ENCODE data around the gene DELE1. TPM values are rescaled to one million over a fixed set of nuclear protein-coding genes. Genes with fewer than 3 reads are reported as not detected.

The DELE1 gene
- total and polyA plus RNA-seq, 8 donors = 27.7 to 45.6 (median 34.2) TPM

GRCh38 chr5:141878711-141879425, 44.8 kb upstream of the DELE1 start:
- 0% methylated on average over 31 to 40 of the region's 40 CpGs for WGBS, 2 donors
- intact Hi-C loops (cut with DNase I) = loop anchor here in 1 of 3 donors (2.0 kb wide), 1 partner anchor 178 kb away; no protein-coding TSS in a partner anchor
- Histone ChIP-seq H3K27me3 (peaks cover 0 to 5% (median 0%) of the 10 kb centered on the region in 4 donors), H3K9me3 (no peaks in the 10 kb centered on the region), H3K4me3 (peak overlapping the region; percentile 29 to 82 (median 57)), H3K27ac (peak overlapping the region; percentile 39 to 87 (median 76)), H3K36me3 (no peaks in the 10 kb centered on the region), H3K4me1 (peaks cover 6 to 17% (median 10%) of the 10 kb centered on the region in 3 donors)
- peak; percentile 93 to 99 (median 96) for TF ChIP-seq CTCF (IDR thresholded peaks at IDR 0.05)
- ATAC-seq = peak; percentile 73 to 80 (median 76)
- FAIRE-seq = peak; percentile 9
- peak; percentile 85 to 92 (median 90) for DNase-seq

- no peak for TF ChIP-seq CTCF (IDR thresholded peaks at IDR 0.05)
- Histone ChIP-seq H3K27me3 (peaks cover 0 to 5% (median under 1%) of the 10 kb centered on the region in 4 donors), H3K9me3 (no peaks in the 10 kb centered on the region), H3K4me1 (peaks cover 1 to 12% (median 5%) of the 10 kb centered on the region in 3 donors), H3K27ac (peak overlapping the region in 1 of 4 donors; percentile 4), H3K36me3 (no peaks in the 10 kb centered on the region), H3K4me3 (no peak overlapping the region)
- ATAC-seq = no peak
- FAIRE-seq = no peak
- DNase-seq = no peak
- intact Hi-C loops (cut with DNase I) = loop anchor here in 1 of 3 donors (2.0 kb wide), 1 partner anchor 179 kb away; no protein-coding TSS in a partner anchor
- 1 to 3% methylated on average over 2 of the region's 2 CpGs for WGBS, 2 donors
These were observed 44.3 kb upstream of the DELE1 start for GRCh38 chr5:141879426-141879759.

GRCh38 chr5:141879941-141880738, 43.5 kb upstream of the DELE1 start:
- Histone ChIP-seq H3K4me1 (peaks cover 0 to 4% (median 0%) of the 10 kb centered on the region in 3 donors), H3K4me3 (no peak overlapping the region), H3K9me3 (no peaks in the 10 kb centered on the region), H3K27me3 (peaks cover 0 to 8% (median 3%) of the 10 kb centered on the region in 4 donors), H3K27ac (no peak overlapping the region), H3K36me3 (no peaks in the 10 kb centered on the region)
- no peak for TF ChIP-seq CTCF (IDR thresholded peaks at IDR 0.05)
- FAIRE-seq (no peak), DNase-seq (no peak), ATAC-seq (no peak)
- intact Hi-C loops (cut with DNase I) = loop anchor here in 2 of 3 donors (2.0 to 10.0 kb wide), 4 partner anchors 65 to 179 kb away; partner anchors contain the start of gene PCDH12 (in 1 of the 2)
- WGBS, 2 donors = 38 to 40% methylated on average over 7 of the region's 7 CpGs

- no peaks in the 10 kb centered on the region for H3K4me1 ChIP-seq
- H3K9me3 ChIP-seq = no peaks in the 10 kb centered on the region
- no peak for FAIRE-seq
- H3K27ac ChIP-seq = no peak overlapping the region
- no peak overlapping the region for H3K4me3 ChIP-seq
- no peaks in the 10 kb centered on the region for H3K36me3 ChIP-seq
- ATAC-seq = no peak
- peaks cover 0 to 11% (median 3%) of the 10 kb centered on the region in 4 donors for H3K27me3 ChIP-seq
- WGBS, 2 donors = 20 to 25% methylated on average over 8 of the region's 8 CpGs
- no peak for TF ChIP-seq CTCF (IDR thresholded peaks at IDR 0.05)
- intact Hi-C loops (cut with DNase I) = loop anchor here in 2 of 3 donors (5.0 to 10.0 kb wide), 3 partner anchors 64 to 174 kb away; partner anchors contain the start of gene PCDH12 (in 1 of the 2)
- no peak for DNase-seq
These were observed 42.5 kb upstream of the DELE1 start for GRCh38 chr5:141880961-141881801.

Data from pancreas (tissue), 10 donors.